Spleen (tissue), 11 donors: ENCODE results near the gene GAPDHS. TPM values are rescaled to one million over a fixed set of nuclear protein-coding genes. Genes with fewer than 3 reads are reported as not detected.

Experiments
- DNase-seq: peaks from one replicate; pipeline ENCODE4 v3.0.0-alpha.2; 2020
- H3K27ac ChIP-seq, 8 donors: fragments of 200-600 bp; sonication (generic) in 7 of 8; 1 replicate in 4 of 8; 2 replicates in 4 of 8; pipeline versions ENCODE4 v1.5.0 to v1.8.0; 2016 to 2021; ENCODE audit warnings: inconsistent platforms in 4 of 8, mild to moderate bottlenecking in 4 of 8, moderate library complexity in 1 of 8
- H3K27me3 ChIP-seq, 7 donors: fragments of 200-600 bp; sonication (generic) in 6 of 7; replicated peaks in 1 of 7; 1 replicate in 4 of 7; 2 replicates in 3 of 7; pipeline versions ENCODE4 v1.5.0 to v1.8.0; 2016 to 2021; ENCODE audit warnings: inconsistent platforms in 3 of 7, mild to moderate bottlenecking in 1 of 7
- H3K36me3 ChIP-seq, 6 donors: fragments of 200-600 bp; sonication (generic) in 5 of 6; 1 replicate in 4 of 6; 2 replicates in 2 of 6; pipeline versions ENCODE4 v1.5.0 to v1.8.0; 2016 to 2021; ENCODE audit warnings: inconsistent platforms in 2 of 6
- H3K4me1 ChIP-seq, 6 donors: fragments of 200-600 bp; sonication (generic) in 5 of 6; 1 replicate in 3 of 6; 2 replicates in 3 of 6; pipeline versions ENCODE4 v1.5.0 to v1.8.0; 2016 to 2021; ENCODE audit warnings: inconsistent platforms in 3 of 6
- H3K4me3 ChIP-seq, 8 donors: fragments of 200-600 bp; sonication (generic) in 7 of 8; 1 replicate in 4 of 8; 2 replicates in 4 of 8; pipeline versions ENCODE4 v1.5.0 to v1.8.0; 2016 to 2021; ENCODE audit warnings: inconsistent platforms in 4 of 8, mild to moderate bottlenecking in 4 of 8, moderate library complexity in 2 of 8
- H3K9me3 ChIP-seq, 8 donors: fragments of 200-600 bp; sonication (generic) in 7 of 8; 1 replicate in 4 of 8; 2 replicates in 4 of 8; pipeline versions ENCODE4 v1.5.0 to v1.8.0; 2016 to 2021; ENCODE audit warnings: inconsistent platforms in 4 of 8
- POLR2A ChIP-seq, 3 donors: fragments of 450-650 bp; IDR thresholded peaks; one replicate each; pipeline ENCODE4 v1.5.1; 2017; ENCODE audit warnings: antibody characterized with exemption in 3 of 3, mild to moderate bottlenecking in 1 of 3
- POLR2AphosphoS5 ChIP-seq, 3 donors: sonication (generic); formaldehyde crosslinking; IDR thresholded peaks; one replicate each; pipeline ENCODE4 v1.5.1; 2017; ENCODE audit warnings: antibody characterized with exemption in 3 of 3
- WGBS, 5 donors: extraction: QIAGEN DNeasy Blood & Tissue Kit in 3 of 5; methylation state at CpG; one replicate each; pipeline versions ENCODE4 v1.1.5 to v1.1.7; 2013 to 2018; 5-methylcytosine and 5-hydroxymethylcytosine counted together
- intact Hi-C: fragments of 100-400 bp; cut with DNase I; formaldehyde crosslinking; loops from one replicate; pipeline ENCODE4 v1.15.0; 2023; ENCODE audit warnings: low total_unique reads
- polyA plus RNA-seq, 3 donors: library from polyadenylated mRNA; stranded (reverse); fragments of 200-250 nt; gene quantifications; one replicate each; pipeline ENCODE4 v1.2.1, GENCODE V29; 2013
- total RNA-seq, 7 donors: library from RNA; depleted of rRNA in 3 of 7; stranded (reverse); fragments of >200 nt in 3 of 7; fragmentation: NEBNext Ultra II Directional in 4 of 7; extraction: Animal tissue kit (Norgen Biotek cat#: 25700) in 4 of 7; gene quantifications; one replicate each; pipeline versions ENCODE4 v1.1.0 to v1.2.1, GENCODE V29; 2016 to 2021
- TF ChIP-seq, protein P1 (sequence below), 11 experiments: fragments of 200-600 bp in 7 of 11; fragments of 450-650 bp in 4 of 11; sonication (generic) in 4 of 11; IDR thresholded peaks in 8 of 11; conservative IDR thresholded peaks in 3 of 11; 1 replicate in 7 of 11; 2 replicates in 4 of 11; pipeline versions ENCODE4 v1.4.0 to v1.8.0; 2016 to 2021; ENCODE audit warnings: antibody characterized with exemption in 11 of 11, inconsistent platforms in 4 of 11, mild to moderate bottlenecking in 1 of 11
- donor health status: healthy with polysubstance abuse.
- donor health status: DM: no; HTN: no; CAD: no; lungs with moderate emphysema.
- donor health status: DM: no; HTN: no; CAD: no.
- donor health status: Bipolar disorder and iron deficiency.
- donor health status: healthy.
- donor health status: DM: no; HTN: no; CAD: no.
- donor health status: DM: yes; HTN: yes; CAD: no.

The GAPDHS gene
- total and polyA plus RNA-seq, 10 donors: 0.13 to 0.17 (median 0.14) TPM; not detected in 7

DNA sequence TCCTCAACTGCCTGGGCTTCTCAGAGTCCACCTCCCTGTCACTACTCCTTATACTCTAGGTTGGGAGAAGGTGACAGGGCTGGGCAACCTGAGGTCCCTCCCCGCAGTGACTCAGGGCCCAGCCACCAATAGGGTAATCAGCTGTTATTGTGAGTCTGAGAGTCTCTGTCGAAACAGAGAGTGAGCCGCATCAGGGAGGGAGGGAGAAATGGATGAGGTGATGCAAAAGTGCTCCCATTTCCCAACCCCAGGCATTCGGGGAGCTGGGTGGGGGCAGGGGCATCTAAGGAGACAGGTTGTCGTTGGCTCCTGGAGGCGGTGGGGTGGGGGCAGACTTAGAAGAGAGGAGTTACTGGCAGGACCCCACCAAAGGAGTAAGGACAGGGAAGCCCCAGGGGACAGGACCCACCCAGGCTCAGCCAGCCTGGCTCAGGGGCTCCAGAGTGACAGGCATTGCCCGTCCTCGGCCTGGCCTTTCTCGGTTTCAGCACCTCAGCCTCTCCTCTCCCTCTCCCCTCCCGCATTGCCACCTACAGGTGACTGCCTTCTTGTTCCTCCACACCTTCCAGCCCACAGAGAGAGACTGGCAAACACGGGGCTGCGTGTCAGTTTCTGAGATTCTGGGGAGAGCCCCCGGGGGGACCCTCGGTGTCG, 19.5 kb upstream of the GAPDHS start, which contains the start of gene DMKN:
TSS of gene DMKN (minus strand) at position 22 of the 654 bp plus-strand sequence. CDS start 174 bp downstream, outside the sequence.
- 27 to 40% (median 28%) methylated on average over 11 to 15 of the region's 15 CpGs for WGBS, 5 donors
- DNase-seq: no peak
- no peak for TF ChIP-seq POLR2AphosphoS5 (IDR thresholded peaks at IDR 0.05)
- TF ChIP-seq, protein P1, sequence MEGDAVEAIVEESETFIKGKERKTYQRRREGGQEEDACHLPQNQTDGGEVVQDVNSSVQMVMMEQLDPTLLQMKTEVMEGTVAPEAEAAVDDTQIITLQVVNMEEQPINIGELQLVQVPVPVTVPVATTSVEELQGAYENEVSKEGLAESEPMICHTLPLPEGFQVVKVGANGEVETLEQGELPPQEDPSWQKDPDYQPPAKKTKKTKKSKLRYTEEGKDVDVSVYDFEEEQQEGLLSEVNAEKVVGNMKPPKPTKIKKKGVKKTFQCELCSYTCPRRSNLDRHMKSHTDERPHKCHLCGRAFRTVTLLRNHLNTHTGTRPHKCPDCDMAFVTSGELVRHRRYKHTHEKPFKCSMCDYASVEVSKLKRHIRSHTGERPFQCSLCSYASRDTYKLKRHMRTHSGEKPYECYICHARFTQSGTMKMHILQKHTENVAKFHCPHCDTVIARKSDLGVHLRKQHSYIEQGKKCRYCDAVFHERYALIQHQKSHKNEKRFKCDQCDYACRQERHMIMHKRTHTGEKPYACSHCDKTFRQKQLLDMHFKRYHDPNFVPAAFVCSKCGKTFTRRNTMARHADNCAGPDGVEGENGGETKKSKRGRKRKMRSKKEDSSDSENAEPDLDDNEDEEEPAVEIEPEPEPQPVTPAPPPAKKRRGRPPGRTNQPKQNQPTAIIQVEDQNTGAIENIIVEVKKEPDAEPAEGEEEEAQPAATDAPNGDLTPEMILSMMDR (IDR thresholded peaks at IDR 0.05 in 8 of 11, conservative IDR thresholded peaks at IDR 0.05 in 3 of 11): no peak
- no peak for TF ChIP-seq POLR2A (IDR thresholded peaks at IDR 0.05)

DNA sequence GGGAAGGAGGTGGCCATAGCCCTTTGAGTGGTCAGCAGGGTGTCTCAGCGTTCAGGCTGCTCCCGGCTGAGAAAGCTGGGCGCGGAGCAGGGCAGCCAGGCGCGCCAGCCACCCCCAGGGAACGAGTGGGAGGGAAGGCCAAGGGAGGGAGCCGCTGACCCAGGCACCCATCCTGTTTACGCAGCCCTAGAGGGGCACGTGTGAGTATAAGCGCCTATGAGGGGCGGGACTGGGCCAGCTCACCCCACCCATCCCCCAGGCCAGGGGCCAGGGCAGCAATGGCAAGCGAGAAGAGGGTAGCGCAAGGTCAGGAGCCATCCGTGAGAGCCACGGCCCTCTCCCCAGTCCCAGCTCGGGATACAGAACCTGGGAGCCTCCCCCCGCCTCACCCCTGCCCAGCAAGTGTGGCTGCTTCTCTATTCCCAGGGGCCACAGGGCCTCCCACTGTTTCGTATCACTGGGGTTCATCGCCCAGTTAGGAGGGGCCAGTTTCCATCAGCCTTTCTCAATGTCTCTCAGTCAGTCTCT, 18.9 kb upstream of the GAPDHS start:
- intact Hi-C loops: no loop called here
- Histone ChIP-seq H3K27me3 (peaks cover 0 to 68% (median 20%) of the 10 kb centered on the region in 7 donors), H3K27ac (no peak overlapping the region), H3K36me3 (no peaks in the 10 kb centered on the region), H3K4me3 (no peak overlapping the region), H3K9me3 (no peaks in the 10 kb centered on the region), H3K4me1 (peaks cover 9 to 18% (median 14%) of the 10 kb centered on the region in 6 donors)
- DNase-seq: no peak
- 24 to 46% (median 28%) methylated on average over 18 to 20 of the region's 20 CpGs for WGBS, 5 donors
- peak in 1 of 3 donors; percentile 18 for TF ChIP-seq POLR2AphosphoS5 (IDR thresholded peaks at IDR 0.05)
- TF ChIP-seq, protein P1 (IDR thresholded peaks at IDR 0.05 in 8 of 11, conservative IDR thresholded peaks at IDR 0.05 in 3 of 11): no peak

More for the DNA sequence above, 19.5 kb upstream of the GAPDHS start, which contains the start of gene DMKN:
- Histone ChIP-seq H3K27me3 (peaks cover 0 to 73% (median 24%) of the 10 kb centered on the region in 7 donors), H3K27ac (no peak within 1 kb of the TSS), H3K9me3 (no peaks in the 10 kb centered on the region), H3K4me1 (peaks cover 9 to 23% (median 16%) of the 10 kb centered on the region in 6 donors), H3K36me3 (no peaks in the 10 kb centered on the region), H3K4me3 (no peak within 1 kb of the TSS)
- intact Hi-C loops: no loop called here

DNA sequence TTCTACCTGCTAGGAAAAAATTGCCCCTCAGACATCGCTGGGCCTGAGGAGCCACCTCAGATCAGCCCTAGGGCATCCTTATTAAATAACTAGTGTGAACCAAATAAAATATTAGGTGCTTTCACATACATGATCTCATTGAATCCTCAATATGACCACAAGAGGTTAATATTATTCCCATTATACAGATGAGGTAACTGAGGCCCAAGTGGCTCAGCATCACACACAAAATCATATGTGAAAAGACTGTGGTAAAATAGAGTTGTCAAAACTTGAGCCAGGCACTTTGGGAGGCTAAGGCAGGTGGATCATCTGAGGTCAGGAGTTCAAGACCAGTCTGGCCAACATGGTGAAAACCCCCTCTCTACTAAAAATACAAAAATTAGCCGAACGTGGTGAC, 16.9 kb upstream of the GAPDHS start:
- WGBS, 5 donors: 83 to 91% (median 85%) methylated on average over 3 of the region's 3 CpGs
- intact Hi-C loops: no loop called here
- Histone ChIP-seq H3K36me3 (no peaks in the 10 kb centered on the region), H3K4me3 (no peak overlapping the region), H3K4me1 (no peaks in the 10 kb centered on the region), H3K27ac (no peak overlapping the region), H3K9me3 (no peaks in the 10 kb centered on the region), H3K27me3 (peaks cover 0 to 48% (median 10%) of the 10 kb centered on the region in 7 donors)
- no peak for TF ChIP-seq POLR2AphosphoS5 (IDR thresholded peaks at IDR 0.05)
- TF ChIP-seq POLR2A (IDR thresholded peaks at IDR 0.05): no peak
- TF ChIP-seq, protein P1 (IDR thresholded peaks at IDR 0.05 in 8 of 11, conservative IDR thresholded peaks at IDR 0.05 in 3 of 11): no peak
- no peak for DNase-seq

DNA sequence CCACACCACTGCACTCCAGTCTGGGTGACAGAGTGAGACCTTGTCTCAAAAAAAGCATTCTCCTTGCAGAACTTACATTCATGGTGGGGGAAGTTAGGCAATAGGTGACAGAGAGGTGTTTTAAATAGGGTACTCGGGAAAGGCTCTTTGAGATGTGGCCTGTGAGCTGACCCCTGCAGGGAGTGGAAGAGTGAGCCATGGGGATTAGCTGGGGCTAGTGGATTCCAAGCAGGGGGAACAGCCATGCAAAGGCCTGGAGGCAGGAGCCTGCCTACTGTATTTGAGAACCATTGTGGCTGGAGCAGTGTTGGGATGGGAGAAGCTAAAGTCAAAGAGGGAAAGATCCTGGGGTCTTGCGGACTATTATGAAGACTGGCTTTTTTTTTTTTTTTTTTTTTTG, 15.9 kb upstream of the GAPDHS start:
- DNase-seq: no peak
- intact Hi-C loops: no loop called here
- WGBS, 5 donors: 78 to 89% (median 83%) methylated on average over 2 of the region's 2 CpGs
- Histone ChIP-seq H3K9me3 (no peaks in the 10 kb centered on the region), H3K27me3 (peaks cover 0 to 38% (median 10%) of the 10 kb centered on the region in 7 donors), H3K4me1 (no peaks in the 10 kb centered on the region), H3K36me3 (no peaks in the 10 kb centered on the region), H3K4me3 (no peak overlapping the region), H3K27ac (no peak overlapping the region)
- TF ChIP-seq POLR2A (IDR thresholded peaks at IDR 0.05) (no peak), POLR2AphosphoS5 (IDR thresholded peaks at IDR 0.05) (no peak)
- TF ChIP-seq, protein P1 (IDR thresholded peaks at IDR 0.05 in 8 of 11, conservative IDR thresholded peaks at IDR 0.05 in 3 of 11): no peak
